Right lobe of liver (tissue), 4 donors: ENCODE data around the gene TRRAP.

ENCODE experiments used
- CTCF ChIP-seq, 4 donors: fragments of 200-600 bp in 3 of 4; fragments of 450-650 bp in 1 of 4; IDR thresholded peaks; one replicate each; pipeline versions ENCODE4 v1.5.1 to v1.8.0; 2016 to 2022; ENCODE audit warnings: antibody characterized with exemption in 4 of 4, mild to moderate bottlenecking in 2 of 4
- POLR2A ChIP-seq: fragments of 450-650 bp; IDR thresholded peaks from one replicate; pipeline ENCODE4 v1.6.1; 2017; ENCODE audit warnings: antibody characterized with exemption, mild to moderate bottlenecking
- donor health status: DM: no; HTN: no; CAD: no.
- donor health status: DM: no; HTN: no; CAD: no.
- donor health status: DM: no; HTN: yes; CAD: no.

- TF ChIP-seq CTCF (IDR thresholded peaks at IDR 0.05) (no peak), POLR2A (no peak)
Observed at GRCh38 chr7:98909487-98909886, 31.2 kb downstream of the TRRAP start.
